Prostate gland (tissue), 2 donors: ENCODE results near the gene MTMR3. TPM values are rescaled to one million over a fixed set of nuclear protein-coding genes. Genes with fewer than 3 reads are reported as not detected.
"Not testable (repeated sequence)": the region's sequence is repeated elsewhere in the genome, so short reads cannot be mapped to it uniquely, and the experiment has no call there.

Experiments used
- DNase-seq: peaks from one replicate; pipeline ENCODE4 v3.0.0-alpha.2; 2019; ENCODE audit warnings: low spot score
- H3K27ac ChIP-seq, 2 donors: fragments of 200-600 bp; sonication (generic); 2 replicates each; pipeline ENCODE4 v1.5.1; 2017 to 2019
- H3K27me3 ChIP-seq: fragments of 200-600 bp; sonication (generic); replicated peaks from 2 replicates; pipeline ENCODE4 v1.5.1; 2019; ENCODE audit not compliant: insufficient read depth
- H3K36me3 ChIP-seq, 2 donors: fragments of 200-600 bp; sonication (generic); 1 replicate in 1 of 2; 2 replicates in 1 of 2; pipeline versions ENCODE4 v1.5.1 to v1.8.1; 2017 to 2019
- H3K4me1 ChIP-seq: fragments of 200-600 bp; sonication (generic); replicated peaks from 2 replicates; pipeline ENCODE4 v1.5.1; 2019
- H3K4me3 ChIP-seq, 2 donors: fragments of 200-600 bp; sonication (generic); 2 replicates each; pipeline ENCODE4 v1.5.1; 2017 to 2019
- H3K9me3 ChIP-seq: fragments of 200-600 bp; sonication (generic); 2 replicates; pipeline ENCODE4 v1.5.1; 2017
- POLR2A ChIP-seq: fragments of 450-650 bp; IDR thresholded peaks from one replicate; pipeline ENCODE4 v1.6.1; 2016; ENCODE audit warnings: antibody characterized with exemption, mild to moderate bottlenecking
- POLR2AphosphoS5 ChIP-seq: sonication (generic); formaldehyde crosslinking; IDR thresholded peaks from one replicate; pipeline ENCODE4 v1.6.1; 2017; ENCODE audit warnings: antibody characterized with exemption
- WGBS: methylation state at CpG from one replicate; pipeline ENCODE4 v1.1.5; 2018; 5-methylcytosine and 5-hydroxymethylcytosine counted together
- intact Hi-C: fragments of 100-400 bp; cut with DNase I; formaldehyde crosslinking; loops from one replicate; pipeline ENCODE4 v1.14.2; 2022
- total RNA-seq, 2 donors: library from RNA; depleted of rRNA; stranded (reverse); fragments of >200 nt; gene quantifications; one replicate each; pipeline ENCODE4 v1.1.0, GENCODE V29; 2016
- TF ChIP-seq, protein P1 (sequence below), 4 experiments: fragments of 200-600 bp in 2 of 4; fragments of 450-650 bp in 2 of 4; sonication (generic) in 2 of 4; IDR thresholded peaks; 1 replicate in 3 of 4; 2 replicates in 1 of 4; pipeline ENCODE4 v1.5.1; 2016 to 2019; ENCODE audit warnings: antibody characterized with exemption in 4 of 4, mild to moderate bottlenecking in 2 of 4, moderate library complexity in 2 of 4

Gene MTMR3
- total RNA-seq, 2 donors from 2014 or later, result 37.9 to 93.7 TPM

- no peaks in the 10 kb centered on the region for H3K4me1 ChIP-seq
- H3K9me3 ChIP-seq, result no peaks in the 10 kb centered on the region
- no peak for DNase-seq
- no peak overlapping the region for H3K4me3 ChIP-seq
- no peak overlapping the region for H3K27ac ChIP-seq
- 100% methylated on average over 2 of the region's 2 CpGs for WGBS
- TF ChIP-seq, protein P1, sequence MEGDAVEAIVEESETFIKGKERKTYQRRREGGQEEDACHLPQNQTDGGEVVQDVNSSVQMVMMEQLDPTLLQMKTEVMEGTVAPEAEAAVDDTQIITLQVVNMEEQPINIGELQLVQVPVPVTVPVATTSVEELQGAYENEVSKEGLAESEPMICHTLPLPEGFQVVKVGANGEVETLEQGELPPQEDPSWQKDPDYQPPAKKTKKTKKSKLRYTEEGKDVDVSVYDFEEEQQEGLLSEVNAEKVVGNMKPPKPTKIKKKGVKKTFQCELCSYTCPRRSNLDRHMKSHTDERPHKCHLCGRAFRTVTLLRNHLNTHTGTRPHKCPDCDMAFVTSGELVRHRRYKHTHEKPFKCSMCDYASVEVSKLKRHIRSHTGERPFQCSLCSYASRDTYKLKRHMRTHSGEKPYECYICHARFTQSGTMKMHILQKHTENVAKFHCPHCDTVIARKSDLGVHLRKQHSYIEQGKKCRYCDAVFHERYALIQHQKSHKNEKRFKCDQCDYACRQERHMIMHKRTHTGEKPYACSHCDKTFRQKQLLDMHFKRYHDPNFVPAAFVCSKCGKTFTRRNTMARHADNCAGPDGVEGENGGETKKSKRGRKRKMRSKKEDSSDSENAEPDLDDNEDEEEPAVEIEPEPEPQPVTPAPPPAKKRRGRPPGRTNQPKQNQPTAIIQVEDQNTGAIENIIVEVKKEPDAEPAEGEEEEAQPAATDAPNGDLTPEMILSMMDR (IDR thresholded peaks at IDR 0.05), result no peak
- TF ChIP-seq POLR2A (no peak), POLR2AphosphoS5 (no peak)
- intact Hi-C loops, result no loop called here
- H3K36me3 ChIP-seq, result no peaks in the 10 kb centered on the region
- H3K27me3 ChIP-seq, result no peaks in the 10 kb centered on the region
These were observed 36.7 kb upstream of the MTMR3 start for GRCh38 chr22:29846290-29846689.

GRCh38 chr22:29848111-29848510 lies 34.9 kb upstream of the MTMR3 start:
- TF ChIP-seq, protein P1 (IDR thresholded peaks at IDR 0.05), result no peak
- TF ChIP-seq POLR2A (no peak), POLR2AphosphoS5 (no peak)
- H3K4me1 ChIP-seq, result no peaks in the 10 kb centered on the region
- no peak overlapping the region for H3K27ac ChIP-seq
- H3K36me3 ChIP-seq, result no peaks in the 10 kb centered on the region
- H3K9me3 ChIP-seq, result no peaks in the 10 kb centered on the region
- H3K4me3 ChIP-seq, result no peak overlapping the region
- no peak for DNase-seq
- no peaks in the 10 kb centered on the region for H3K27me3 ChIP-seq
- intact Hi-C loops, result no loop called here
- 55% methylated on average over 3 of the region's 3 CpGs for WGBS

DNA sequence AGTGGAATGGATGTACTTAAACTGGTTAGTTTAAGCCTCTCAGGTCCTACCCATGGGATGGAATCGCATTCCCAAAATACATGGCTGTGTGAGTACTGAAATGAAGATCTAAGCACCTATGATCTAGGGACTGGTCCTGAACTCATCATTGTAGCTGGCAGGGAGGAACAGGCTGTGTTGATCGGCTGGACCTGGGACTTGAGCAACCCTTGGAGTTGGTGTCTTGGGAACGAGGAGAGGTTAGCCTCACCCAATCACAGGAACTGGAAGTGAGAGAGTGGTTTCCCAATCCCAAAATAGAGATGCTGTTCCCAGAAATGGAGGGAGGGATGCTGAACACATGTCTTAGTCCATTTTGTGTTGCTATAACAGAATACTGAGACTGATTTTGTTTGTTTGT lies 28.5 kb upstream of the MTMR3 start:
- H3K27me3 ChIP-seq, result no peaks in the 10 kb centered on the region
- TF ChIP-seq, protein P1 (IDR thresholded peaks at IDR 0.05), result no peak
- WGBS, result 82% methylated on average over 3 of the region's 3 CpGs
- H3K9me3 ChIP-seq, result no peaks in the 10 kb centered on the region
- no peaks in the 10 kb centered on the region for H3K4me1 ChIP-seq
- intact Hi-C loops, result no loop called here
- DNase-seq, result no peak
- H3K27ac ChIP-seq, result no peak overlapping the region
- H3K36me3 ChIP-seq, result no peaks in the 10 kb centered on the region
- H3K4me3 ChIP-seq, result no peak overlapping the region

DNA sequence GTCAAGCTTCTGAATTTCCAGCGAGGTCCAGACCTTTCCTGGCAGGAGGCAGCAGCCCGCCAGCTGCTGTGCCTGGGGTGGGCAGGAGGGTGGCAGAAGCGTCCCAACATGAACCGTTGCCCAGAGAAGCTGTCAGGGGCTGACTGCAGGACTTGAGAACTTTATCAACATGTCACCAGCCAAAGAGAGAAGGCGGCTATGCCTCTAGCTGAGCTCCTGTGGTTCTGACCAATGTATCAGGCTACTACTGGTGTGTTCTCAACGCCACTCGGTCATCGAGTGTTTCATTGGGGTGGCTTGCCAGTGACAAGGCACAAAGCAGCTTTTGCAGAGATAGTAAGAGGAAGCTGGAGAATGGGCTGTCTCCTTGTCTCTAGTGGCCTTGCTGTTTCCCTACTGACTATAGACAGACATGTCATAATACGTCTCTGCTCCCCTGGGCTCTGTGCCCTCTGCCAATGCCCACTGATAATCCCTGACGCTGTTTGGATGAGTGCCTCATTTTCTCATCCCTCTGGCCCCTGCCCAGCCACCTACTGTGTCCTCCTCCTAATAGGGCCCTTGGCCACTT lies 27.3 kb upstream of the MTMR3 start:
- H3K27ac ChIP-seq, result no peak overlapping the region
- intact Hi-C loops, result no loop called here
- 57% methylated on average over 10 of the region's 10 CpGs for WGBS
- H3K9me3 ChIP-seq, result no peaks in the 10 kb centered on the region
- no peaks in the 10 kb centered on the region for H3K36me3 ChIP-seq
- DNase-seq, result no peak
- no peaks in the 10 kb centered on the region for H3K27me3 ChIP-seq
- TF ChIP-seq, protein P1 (IDR thresholded peaks at IDR 0.05), result no peak
- TF ChIP-seq POLR2A, result no peak
- TF ChIP-seq POLR2AphosphoS5, result no peak
- no peak overlapping the region for H3K4me3 ChIP-seq
- no peaks in the 10 kb centered on the region for H3K4me1 ChIP-seq

DNA sequence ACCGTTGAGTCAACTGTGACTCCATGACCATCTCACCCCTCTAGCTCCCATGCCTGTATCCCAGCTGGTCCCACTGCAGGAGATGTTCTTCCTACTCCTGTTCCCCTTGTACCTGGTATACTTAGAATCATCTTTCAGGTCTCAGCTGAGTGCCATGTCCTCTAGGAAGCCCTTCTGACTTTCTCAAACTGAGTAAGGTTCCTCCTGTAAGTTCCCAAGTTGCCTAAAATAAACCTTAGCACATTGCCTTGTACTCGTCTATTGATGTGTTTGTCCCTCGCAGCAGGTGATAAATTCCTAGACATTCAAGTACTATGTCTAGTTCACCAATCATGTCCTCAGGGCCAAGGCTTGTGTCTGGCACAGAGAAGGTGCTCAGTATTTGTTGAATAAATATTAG lies 26.5 kb upstream of the MTMR3 start:
- no peak for DNase-seq

DNA sequence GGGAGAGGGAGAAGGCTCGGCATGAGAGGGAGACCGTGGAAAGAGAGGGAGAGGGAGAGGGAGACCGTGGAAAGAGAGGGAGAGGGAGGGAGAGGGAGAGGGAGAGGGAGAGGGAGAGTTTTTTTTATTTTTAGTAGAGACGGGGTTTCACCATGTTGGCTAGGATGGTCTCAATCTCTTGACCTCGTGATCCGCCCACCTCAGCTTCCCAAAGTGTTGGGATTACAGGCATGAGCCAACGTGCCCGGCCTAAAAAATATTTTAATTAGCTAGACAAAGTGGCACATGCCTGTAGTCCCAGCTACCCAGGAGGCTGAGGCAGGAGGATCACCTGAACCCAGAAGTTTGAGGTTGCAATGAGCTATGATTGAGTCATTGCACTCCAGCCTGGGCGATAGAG lies 23.9 kb upstream of the MTMR3 start:
- H3K27me3 ChIP-seq, H3K36me3 ChIP-seq, H3K27ac ChIP-seq, H3K9me3 ChIP-seq, H3K4me1 ChIP-seq, H3K4me3 ChIP-seq, DNase-seq, intact Hi-C loops: not testable (repeated sequence)
- WGBS, result 73% methylated on average over 9 of the region's 9 CpGs

More for the DNA sequence above, 26.5 kb upstream of the MTMR3 start:
- Histone ChIP-seq H3K27me3 (no peaks in the 10 kb centered on the region), H3K27ac (no peak overlapping the region), H3K4me3 (no peak overlapping the region), H3K36me3 (no peaks in the 10 kb centered on the region), H3K9me3 (no peaks in the 10 kb centered on the region), H3K4me1 (no peaks in the 10 kb centered on the region)
- intact Hi-C loops, result no loop called here
- WGBS, result 53% methylated on average over 3 of the region's 3 CpGs
- TF ChIP-seq, protein P1 (IDR thresholded peaks at IDR 0.05), result no peak
- no peak for TF ChIP-seq POLR2AphosphoS5
